ES-I3 (cell line): Measurements from ENCODE around the gene DCUN1D3.

Source experiments
- H3K36me3 ChIP-seq: 2 replicates; pipeline ENCODE4 v1.6.1; 2013; ENCODE audit warnings: mild to moderate bottlenecking, low read length, control low read depth, moderate library complexity; ENCODE audit not compliant: insufficient read depth
- H3K4me1 ChIP-seq: 2 replicates; pipeline ENCODE4 v1.6.1; 2013; ENCODE audit warnings: mild to moderate bottlenecking, control low read depth, low read length; ENCODE audit not compliant: insufficient read depth
- H3K9ac ChIP-seq: 2 replicates; pipeline ENCODE4 v1.6.1; 2013; ENCODE audit warnings: low read depth, mild to moderate bottlenecking, low read length, moderate library complexity
- H3K9me3 ChIP-seq: 2 replicates; pipeline ENCODE4 v1.6.1; 2013; ENCODE audit warnings: mild to moderate bottlenecking, low read length, moderate library complexity; ENCODE audit not compliant: control insufficient read depth, insufficient read depth

DCUN1D3 gene

DNA sequence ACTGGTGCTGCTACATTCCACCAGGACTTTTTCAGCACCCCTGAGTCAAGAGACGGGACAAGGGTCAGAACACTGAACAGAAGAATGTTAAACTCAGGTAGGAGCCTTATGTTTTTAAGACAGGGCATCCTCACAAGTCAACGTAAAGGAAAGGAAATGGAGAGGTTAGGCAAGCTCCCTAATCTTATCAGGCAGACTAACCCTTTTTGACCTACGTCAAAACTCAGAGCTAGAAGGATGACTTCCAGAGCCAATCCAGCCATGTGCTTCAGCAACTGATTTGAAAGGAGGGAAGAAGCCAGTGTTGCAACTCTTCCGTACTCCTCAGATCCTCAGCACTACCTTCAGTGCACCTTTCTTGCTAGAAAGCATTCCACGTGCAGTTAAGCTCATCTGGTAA, 47.0 kb downstream of the DCUN1D3 start:
- H3K9me3 ChIP-seq, result no peaks in the 10 kb centered on the region
- no peaks in the 10 kb centered on the region for H3K4me1 ChIP-seq
- H3K36me3 ChIP-seq, result no peaks in the 10 kb centered on the region
- H3K9ac ChIP-seq, result no peak overlapping the region

DNA sequence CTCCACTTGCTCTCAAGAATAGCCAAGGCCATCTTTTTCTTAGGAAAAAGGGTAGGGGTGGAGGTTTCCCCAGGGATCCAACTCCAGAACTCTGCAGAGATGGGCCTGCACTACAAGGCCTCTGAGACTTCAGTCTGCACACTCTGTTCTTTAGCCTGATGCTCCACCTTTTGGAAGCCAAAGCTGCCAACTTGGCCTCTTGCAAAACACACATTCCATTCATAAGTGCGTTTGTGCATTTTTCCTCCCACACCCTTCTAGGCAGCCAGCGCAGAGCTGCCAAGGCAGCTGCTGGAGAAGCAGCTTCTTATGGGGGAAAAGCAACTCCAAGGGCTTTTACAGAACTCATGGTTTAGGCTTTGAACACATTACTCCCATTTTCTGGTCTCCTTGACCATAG, 48.6 kb downstream of the DCUN1D3 start:
- H3K9ac ChIP-seq, result no peak overlapping the region
- no peaks in the 10 kb centered on the region for H3K4me1 ChIP-seq
- H3K9me3 ChIP-seq, result no peaks in the 10 kb centered on the region
- H3K36me3 ChIP-seq, result no peaks in the 10 kb centered on the region

DNA sequence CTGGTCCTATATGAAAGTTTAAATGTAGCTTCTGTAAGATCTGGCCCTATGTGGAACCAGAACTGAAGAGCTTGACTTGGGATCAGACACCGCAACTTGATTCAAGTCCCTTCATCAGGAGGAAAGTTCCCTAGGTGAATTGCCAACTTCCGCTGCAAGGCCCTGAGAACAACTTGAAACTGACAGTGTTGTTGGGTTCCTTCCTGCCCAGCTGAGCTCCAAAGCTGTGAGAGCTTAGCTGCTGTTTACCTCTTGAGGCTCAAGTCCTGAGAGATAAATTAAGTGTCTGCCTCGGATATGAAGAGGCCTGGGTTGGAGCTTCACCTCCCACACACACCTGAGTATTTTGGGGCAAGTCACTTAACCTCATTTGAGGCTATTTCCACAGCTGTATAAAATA, 49.2 kb downstream of the DCUN1D3 start:
- no peaks in the 10 kb centered on the region for H3K9me3 ChIP-seq
- no peaks in the 10 kb centered on the region for H3K4me1 ChIP-seq
- no peak overlapping the region for H3K9ac ChIP-seq
- no peaks in the 10 kb centered on the region for H3K36me3 ChIP-seq

DNA sequence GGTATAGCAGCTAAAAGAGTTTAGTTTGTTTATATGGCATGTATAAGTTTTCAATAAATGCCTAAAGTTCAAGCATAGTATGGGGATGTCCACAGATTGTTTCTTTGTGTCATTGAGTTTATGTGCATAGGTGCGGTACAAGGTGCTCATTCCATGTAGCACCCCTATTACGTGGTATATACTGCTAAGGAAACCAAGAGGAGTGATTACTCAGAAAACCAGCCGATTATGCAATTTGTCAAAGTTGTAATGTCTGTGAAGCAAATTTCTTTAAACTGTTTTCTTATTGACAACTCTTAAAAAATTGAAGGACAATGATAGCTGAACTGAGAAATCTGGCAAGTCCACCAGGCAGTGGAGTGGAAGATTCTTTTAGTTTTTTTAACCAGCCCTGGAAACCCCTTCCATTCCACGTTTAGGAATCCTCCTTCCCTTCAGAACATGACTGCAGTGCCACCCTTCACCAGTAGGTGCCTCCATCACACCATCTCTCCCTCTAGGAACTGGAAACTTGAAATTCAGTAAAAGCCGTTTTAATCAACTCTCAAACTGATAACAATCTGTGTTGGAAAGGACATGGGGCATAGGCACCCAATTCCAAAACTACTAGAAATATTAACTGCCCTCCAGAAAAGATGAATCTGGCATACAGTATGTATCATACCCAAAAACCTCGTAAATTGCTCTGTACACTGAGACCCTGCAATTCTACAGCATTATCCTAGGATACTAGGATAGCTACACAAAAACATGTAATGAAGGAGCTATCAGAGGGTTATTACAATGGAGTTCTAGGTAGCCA, 50.4 kb downstream of the DCUN1D3 start:
- H3K9me3 ChIP-seq, result no peaks in the 10 kb centered on the region
- H3K36me3 ChIP-seq, result no peaks in the 10 kb centered on the region
- H3K9ac ChIP-seq, result no peak overlapping the region
- H3K4me1 ChIP-seq, result no peaks in the 10 kb centered on the region

DNA sequence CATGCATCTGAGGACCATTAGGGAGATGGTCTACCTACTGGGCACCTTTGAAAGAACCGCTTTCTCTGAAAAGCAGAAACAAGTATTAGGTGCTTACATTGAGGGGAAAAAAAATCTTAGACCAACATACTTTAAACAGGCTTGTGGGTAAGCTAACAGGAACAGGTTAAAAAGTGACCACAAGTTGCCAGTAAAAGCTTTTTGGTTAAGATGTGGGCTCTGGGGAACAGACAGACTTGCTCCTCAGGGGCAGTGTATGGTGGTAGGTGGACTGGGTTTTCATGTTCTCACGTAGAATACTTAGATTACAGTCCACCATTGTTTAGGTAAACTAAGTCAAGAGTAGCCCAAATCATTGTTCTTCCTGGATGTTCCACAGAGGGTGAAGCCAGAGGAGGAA, 52.6 kb downstream of the DCUN1D3 start:
- Histone ChIP-seq H3K4me1 (no peaks in the 10 kb centered on the region), H3K9ac (no peak overlapping the region), H3K9me3 (no peaks in the 10 kb centered on the region), H3K36me3 (no peaks in the 10 kb centered on the region; the same call in 1 of the 2 replicates)

DNA sequence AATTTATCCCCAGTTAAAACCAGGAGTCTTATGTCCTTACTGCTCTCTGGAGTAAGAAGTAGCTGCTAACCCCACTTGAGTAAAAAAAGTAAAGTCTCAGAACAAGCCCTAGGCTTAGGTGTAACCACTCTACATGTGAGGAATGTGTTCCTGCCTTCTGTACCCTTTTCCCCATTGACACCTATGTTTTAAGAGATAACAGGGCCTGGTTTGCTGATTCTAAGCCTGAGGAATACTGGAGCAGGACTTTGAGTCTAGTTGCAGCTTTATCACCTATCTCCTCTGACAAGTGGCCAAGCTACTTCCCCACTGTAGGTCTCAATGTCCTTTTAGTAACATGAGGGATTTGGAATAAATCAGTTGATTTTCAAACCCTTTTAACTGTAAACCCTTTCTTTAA, 53.6 kb downstream of the DCUN1D3 start:
- H3K4me1 ChIP-seq, result no peaks in the 10 kb centered on the region
- no peak overlapping the region for H3K9ac ChIP-seq
- H3K9me3 ChIP-seq, result no peaks in the 10 kb centered on the region
- no peaks in the 10 kb centered on the region; the same call in 1 of the 2 replicates for H3K36me3 ChIP-seq

DNA sequence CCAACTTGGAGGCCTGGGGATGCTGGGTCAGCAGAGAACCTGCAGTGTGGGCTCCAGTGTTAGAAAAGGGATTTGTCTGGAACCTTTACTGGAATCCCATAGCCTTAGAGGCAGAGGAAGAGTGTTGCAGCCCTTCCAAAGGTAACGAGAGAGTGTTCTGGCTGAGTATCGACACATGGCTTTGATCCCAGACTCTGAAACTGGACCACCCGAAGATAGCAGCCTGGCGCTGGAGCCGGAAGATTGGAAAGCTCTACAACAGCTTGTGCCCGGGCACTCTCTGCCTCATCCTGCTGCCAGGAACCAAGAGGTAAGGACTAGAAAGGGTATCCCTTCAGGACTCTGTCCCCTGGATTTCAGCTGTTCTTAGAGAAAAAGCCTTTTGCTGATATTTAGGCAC, 54.1 kb downstream of the DCUN1D3 start:
- H3K9ac ChIP-seq, result no peak overlapping the region
- no peaks in the 10 kb centered on the region; the same call in 1 of the 2 replicates for H3K36me3 ChIP-seq
- no peaks in the 10 kb centered on the region for H3K4me1 ChIP-seq
- H3K9me3 ChIP-seq, result no peaks in the 10 kb centered on the region

DNA sequence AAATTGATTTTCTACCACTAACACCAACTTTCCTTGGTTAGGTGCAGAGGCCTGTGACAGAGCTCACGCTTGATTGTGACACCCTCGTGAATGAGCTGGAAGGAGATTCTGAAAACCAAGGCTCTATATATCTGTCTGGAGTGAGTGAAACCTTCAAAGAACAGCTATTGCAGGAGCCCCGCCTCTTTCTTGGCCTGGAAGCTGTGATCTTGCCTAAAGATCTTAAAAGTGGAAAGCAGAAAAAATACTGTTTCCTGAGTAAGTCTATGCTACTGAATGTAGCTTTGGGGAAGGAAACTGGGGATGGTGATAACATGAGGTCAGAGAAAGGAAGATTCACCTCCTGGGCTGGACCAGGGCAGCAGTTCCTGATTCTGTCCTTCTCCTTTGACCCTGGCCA, 55.6 kb downstream of the DCUN1D3 start:
- H3K9me3 ChIP-seq, result no peaks in the 10 kb centered on the region
- no peak overlapping the region for H3K9ac ChIP-seq
- H3K4me1 ChIP-seq, result no peaks in the 10 kb centered on the region
- no peaks in the 10 kb centered on the region; the same call in 1 of the 2 replicates for H3K36me3 ChIP-seq

DNA sequence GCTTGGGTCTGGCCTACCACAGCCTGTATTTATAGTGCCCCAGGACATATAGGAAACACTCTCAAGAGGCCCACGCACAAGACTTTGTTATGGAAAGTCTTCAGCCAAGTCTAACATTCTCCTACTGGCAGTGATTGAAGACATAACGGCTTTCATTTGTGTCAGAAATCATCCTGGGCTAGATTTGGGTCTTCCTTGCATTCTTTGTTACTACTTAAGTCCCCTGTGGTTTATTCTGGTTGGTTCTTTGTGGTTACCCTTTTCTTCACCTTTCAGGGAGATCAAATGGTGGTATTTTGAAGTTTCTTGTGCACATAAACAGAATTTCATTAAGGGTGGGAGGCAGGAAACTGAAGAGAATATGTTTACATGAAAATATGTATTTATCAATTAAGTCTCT, 56.1 kb downstream of the DCUN1D3 start:
- no peaks in the 10 kb centered on the region; the same call in 1 of the 2 replicates for H3K36me3 ChIP-seq
- no peak overlapping the region for H3K9ac ChIP-seq
- no peaks in the 10 kb centered on the region for H3K9me3 ChIP-seq
- no peaks in the 10 kb centered on the region for H3K4me1 ChIP-seq

DNA sequence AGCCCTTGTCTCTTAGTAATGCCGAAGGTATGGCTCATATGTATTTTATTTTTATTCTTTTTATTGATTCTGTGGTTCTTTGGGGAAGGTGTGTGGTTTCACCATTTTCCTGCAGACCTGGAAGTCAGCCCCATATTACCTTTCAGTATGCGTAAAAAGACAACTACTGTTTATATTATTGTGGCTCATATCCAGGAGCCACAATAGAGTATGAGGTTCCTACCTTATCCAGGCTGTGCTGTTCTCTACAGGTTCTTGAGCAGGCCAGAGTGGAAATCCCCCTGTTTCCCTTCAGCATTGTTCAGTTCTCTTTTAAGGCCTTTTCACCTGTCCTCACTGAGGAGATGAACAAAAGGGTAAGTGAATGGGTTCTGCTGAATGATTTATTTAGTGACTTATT, 60.7 kb downstream of the DCUN1D3 start:
- Histone ChIP-seq H3K9ac (no peak overlapping the region), H3K9me3 (peaks cover 3% of the 10 kb centered on the region; the same call in 1 of the 2 replicates), H3K36me3 (no peaks in the 10 kb centered on the region; the same call in 1 of the 2 replicates), H3K4me1 (no peaks in the 10 kb centered on the region)

DNA sequence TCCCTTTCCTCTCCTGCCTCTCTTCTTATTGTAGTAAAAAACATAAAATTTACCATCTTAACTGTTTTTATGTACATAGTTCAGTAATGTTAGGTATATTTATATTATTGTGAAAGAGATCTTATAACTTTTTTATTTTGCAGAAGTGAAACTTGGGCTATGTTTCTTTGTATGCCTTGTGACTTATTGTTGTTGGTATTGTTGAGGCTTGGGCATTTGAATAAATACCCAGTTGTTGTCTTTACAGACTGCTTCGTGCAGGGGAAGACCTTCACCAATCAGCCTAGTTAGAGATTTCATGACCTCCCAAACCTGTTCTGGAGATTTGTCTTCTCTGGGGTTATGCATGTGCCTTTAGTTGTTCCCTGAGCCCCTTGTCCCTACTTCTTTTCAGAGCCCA, 61.9 kb downstream of the DCUN1D3 start:
- H3K9me3 ChIP-seq, result peaks cover 3% of the 10 kb centered on the region; the same call in 1 of the 2 replicates
- H3K9ac ChIP-seq, result no peak overlapping the region
- no peaks in the 10 kb centered on the region for H3K4me1 ChIP-seq
- H3K36me3 ChIP-seq, result no peaks in the 10 kb centered on the region

DNA sequence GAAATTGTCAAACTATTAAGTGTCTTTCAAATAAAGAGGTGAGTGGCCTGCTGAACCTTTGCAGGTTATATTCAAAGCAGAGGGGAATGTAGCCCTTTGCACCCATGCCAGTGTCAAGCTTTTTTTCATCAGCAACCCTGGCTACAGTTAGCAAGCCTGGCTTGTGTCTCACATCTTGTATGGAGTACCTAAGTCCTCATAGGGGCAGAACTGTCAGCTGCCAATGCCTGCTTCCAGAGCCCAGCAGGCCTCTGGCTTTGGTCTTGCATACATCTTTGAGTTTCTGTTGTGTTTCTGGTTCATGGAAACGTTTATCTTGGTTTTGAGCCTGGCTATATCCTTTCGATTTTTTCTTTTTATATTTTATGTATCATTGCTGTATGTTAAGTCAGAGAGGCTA, 67.1 kb downstream of the DCUN1D3 start:
- Histone ChIP-seq H3K36me3 (0 out of 2 replicates have a peak, but pooled peaks cover 3% of the 10 kb centered on the region), H3K9me3 (peaks cover 3% of the 10 kb centered on the region; the same call in 1 of the 2 replicates), H3K9ac (no peak overlapping the region), H3K4me1 (no peaks in the 10 kb centered on the region)

DNA sequence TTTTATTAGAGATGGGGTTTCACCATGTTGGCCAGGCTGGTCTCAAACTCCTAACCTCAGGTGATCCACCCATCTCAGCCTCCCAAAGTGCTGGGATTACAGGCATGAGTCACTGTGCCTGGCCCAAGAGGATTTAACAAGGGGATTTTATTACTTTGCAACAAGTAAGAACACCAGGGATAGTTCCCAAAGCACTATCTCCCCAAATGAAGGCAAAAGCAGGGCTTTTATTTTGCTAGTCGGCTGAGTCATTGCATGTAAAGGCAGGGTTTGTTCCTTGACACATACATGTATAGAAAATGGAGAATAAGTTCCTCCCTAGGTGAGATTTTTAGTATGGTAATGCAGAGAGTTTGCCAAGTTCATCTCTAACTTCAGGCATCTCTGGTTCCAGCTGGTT, 69.8 kb downstream of the DCUN1D3 start:
- Histone ChIP-seq H3K9ac (no peak overlapping the region), H3K9me3 (no peaks in the 10 kb centered on the region), H3K36me3 (0 out of 2 replicates have a peak, but pooled peaks cover 3% of the 10 kb centered on the region), H3K4me1 (no peaks in the 10 kb centered on the region)

DNA sequence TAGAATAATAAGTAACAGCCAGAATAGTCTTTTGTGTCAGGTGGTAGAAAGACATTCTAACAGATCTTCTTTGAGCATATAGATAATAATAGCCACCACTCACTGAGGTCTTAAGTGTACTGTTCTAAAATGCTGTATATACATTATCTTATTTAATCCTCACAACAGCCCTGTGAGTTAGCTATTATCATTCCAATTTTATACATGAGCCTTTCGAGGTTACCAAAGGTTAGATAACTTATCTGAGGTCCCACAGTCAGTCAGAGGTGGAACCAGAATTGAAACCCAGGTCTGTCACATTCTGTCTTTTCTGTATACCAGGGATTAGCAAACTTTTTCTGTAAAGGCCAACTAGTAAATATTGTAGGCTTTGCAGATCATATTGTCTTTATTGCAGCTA, 70.6 kb downstream of the DCUN1D3 start:
- no peaks in the 10 kb centered on the region for H3K4me1 ChIP-seq
- no peaks in the 10 kb centered on the region for H3K9me3 ChIP-seq
- 0 out of 2 replicates have a peak, but pooled peaks cover 3% of the 10 kb centered on the region for H3K36me3 ChIP-seq
- no peak overlapping the region for H3K9ac ChIP-seq

DNA sequence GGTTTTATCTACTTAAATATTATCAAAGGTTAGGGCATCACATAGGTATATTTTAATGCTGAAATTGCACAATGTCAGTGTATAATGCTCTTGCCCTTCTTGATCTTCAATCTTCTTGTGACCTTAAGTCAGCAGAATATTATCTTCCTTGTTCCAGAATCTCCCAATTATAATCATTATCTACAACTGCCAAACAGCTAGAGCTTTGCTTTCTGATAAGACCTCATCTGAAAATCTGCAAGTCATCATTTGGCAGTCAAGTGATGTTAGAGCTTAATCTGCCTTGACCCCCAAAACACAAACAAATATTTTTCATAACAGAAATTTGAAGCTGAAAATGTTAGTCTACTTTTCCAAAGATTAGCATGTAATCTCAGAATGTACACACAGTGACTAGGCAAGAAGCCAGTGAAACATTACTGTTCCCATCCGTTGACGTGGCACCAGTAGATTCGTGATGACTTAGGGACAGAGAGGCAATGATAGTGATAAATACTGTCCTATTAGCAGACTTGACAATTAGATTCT, 74.1 kb downstream of the DCUN1D3 start:
- H3K9ac ChIP-seq, result no peak overlapping the region
- no peaks in the 10 kb centered on the region for H3K4me1 ChIP-seq
- H3K9me3 ChIP-seq, result no peaks in the 10 kb centered on the region
- H3K36me3 ChIP-seq, result no peaks in the 10 kb centered on the region
